Panc1 (cell line): Measurements from ENCODE around the gene PLEKHO1. TPM values are rescaled to one million over a fixed set of nuclear protein-coding genes. Genes with fewer than 3 reads are reported as not detected.

Experiments
- ATAC-seq: fragments of 200-7000 bp; cut with Tn5 transposase; 2 replicates; pipeline ENCODE4 v1.9.1; 2020; ENCODE audit warnings: mild to moderate bottlenecking, moderate library complexity
- BruUV-seq: library from RNA; stranded (reverse); fragments of 400-500 nt; replicated peaks from 2 replicates; lab custom pipeline; 2021; lab: Mats Ljungman, UMichigan
- CTCF ChIA-PET: fragments of 300-600 bp; sonication (Branson Sonifier 250); formaldehyde crosslinking; loops from one replicate; lab custom pipeline; 2022; ENCODE audit warnings: antibody characterized with exemption; lab: Charles Lee
- POLR2A ChIA-PET: fragments of 300-600 bp; sonication (Branson Sonifier 250); formaldehyde crosslinking; loops from one replicate; lab custom pipeline; 2022; ENCODE audit warnings: antibody characterized with exemption; lab: Charles Lee
- DNase-seq: peaks from one replicate; pipeline ENCODE4 v3.0.0-alpha.2; 2010; ENCODE audit warnings: low read depth, low spot score
- H3K27ac ChIP-seq: 2 replicates; pipeline ENCODE4 v1.5.1; 2011; ENCODE audit warnings: mild to moderate bottlenecking, low read length, inconsistent platforms
- H3K27me3 ChIP-seq: fragments of 200-500 bp; sonication (Bioruptor generic); 2 replicates; pipeline ENCODE4 v1.6.0; 2014; ENCODE audit warnings: low read length, inconsistent platforms; ENCODE audit not compliant: control insufficient read depth, insufficient read depth
- H3K36me3 ChIP-seq: fragments of 200-500 bp; sonication (Bioruptor generic); 2 replicates; pipeline ENCODE4 v1.5.1; 2014; ENCODE audit warnings: inconsistent platforms, mild to moderate bottlenecking, low read length, moderate library complexity; ENCODE audit not compliant: control insufficient read depth, insufficient read depth
- H3K4me1 ChIP-seq: 2 replicates; pipeline ENCODE4 v1.5.1; 2011; ENCODE audit warnings: inconsistent platforms, mild to moderate bottlenecking, low read length, moderate library complexity; ENCODE audit not compliant: control insufficient read depth, insufficient read depth
- H3K4me3 ChIP-seq, 2 experiments: 2 replicates each; pipeline ENCODE4 v1.5.1; 2011 to 2012; ENCODE audit warnings: low read depth in 2 of 2, low read length in 2 of 2, mild to moderate bottlenecking in 2 of 2, inconsistent platforms in 1 of 2, moderate library complexity in 1 of 2
- H3K9me3 ChIP-seq: fragments of 200-500 bp; sonication (Bioruptor generic); 2 replicates; pipeline ENCODE4 v1.5.1; 2014; ENCODE audit warnings: low read depth, mild to moderate bottlenecking, inconsistent platforms, low read length, moderate library complexity; ENCODE audit not compliant: control insufficient read depth, insufficient read depth
- CTCF ChIP-seq: fragments of 450-650 bp; IDR thresholded peaks from 2 replicates; pipeline ENCODE4 v1.5.1; 2017; ENCODE audit warnings: mild to moderate bottlenecking
- POLR2AphosphoS5 ChIP-seq: IDR thresholded peaks from 2 replicates; pipeline ENCODE4 v1.6.1; 2012; ENCODE audit warnings: mild to moderate bottlenecking, low read depth, low read length, moderate library complexity
- REST ChIP-seq, 2 experiments: IDR thresholded peaks; 2 replicates each; pipeline ENCODE4 v1.6.1; 2011 to 2012; ENCODE audit warnings: low read depth in 2 of 2, control low read depth in 1 of 2, low read length in 1 of 2, mild to moderate bottlenecking in 1 of 2, moderate library complexity in 1 of 2; ENCODE audit not compliant: insufficient read depth in 1 of 2
- SIN3A ChIP-seq: IDR thresholded peaks from 2 replicates; pipeline ENCODE4 v1.6.1; 2012; ENCODE audit warnings: low read depth, mild to moderate bottlenecking, low read length, moderate library complexity, borderline replicate concordance; ENCODE audit not compliant: insufficient read depth
- TCF7L2 ChIP-seq: IDR thresholded peaks from 2 replicates; pipeline ENCODE4 v1.6.1; 2011; ENCODE audit warnings: mild to moderate bottlenecking, low read depth, low read length, inconsistent platforms
- in situ Hi-C: cut with HindIII; loops from 2 replicates; pipeline ENCODE4 v1.10.0; 2016; ENCODE audit warnings: low sequenced_read_pairs, low pct_unique_long_range_greater_than_20kb
- intact Hi-C: fragments of 100-400 bp; cut with micrococcal nuclease; formaldehyde crosslinking; loops from one replicate; pipeline ENCODE4 v1.10.0; 2022; ENCODE audit not compliant: unreplicated experiment
- total RNA-seq: library from RNA; stranded (reverse); gene quantifications from one replicate; pipeline ENCODE4 v1.2.1, GENCODE V29; 2021; ENCODE audit not compliant: unreplicated experiment

PLEKHO1 gene
- total RNA-seq, 1 experiment from 2014 or later: 9.1 TPM

DNA sequence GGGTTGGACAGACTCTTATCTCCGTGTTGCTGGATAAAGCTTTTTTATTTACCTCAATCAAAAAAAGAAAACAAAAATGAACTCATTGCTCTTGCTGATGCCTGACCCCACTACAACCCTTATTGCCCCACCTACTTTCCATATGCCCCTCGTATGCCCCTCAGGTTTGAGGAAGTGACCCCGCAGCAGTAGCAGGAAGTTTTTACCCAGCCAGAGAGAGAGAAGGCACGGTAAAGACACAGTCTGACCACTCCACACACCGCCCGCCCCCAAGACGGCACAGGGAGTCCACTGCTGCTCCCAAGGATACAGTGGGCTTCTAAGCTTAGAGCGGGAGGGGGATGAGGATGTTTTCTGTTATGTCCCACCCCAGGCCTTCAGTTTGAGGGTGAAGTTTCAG is 9.8 kb downstream of the PLEKHO1 start:
- DNase-seq: no peak
- H3K36me3 ChIP-seq: no peaks in the 10 kb centered on the region
- no peaks in the 10 kb centered on the region for H3K27me3 ChIP-seq
- no TSS peak for BruUV-seq
- CTCF ChIA-PET: interaction anchor here (0.6 kb wide), 1 partner anchor 18 kb away, joined by 4 read pairs; no protein-coding TSS in a partner anchor
- TF ChIP-seq SIN3A (no peak), REST (IDR thresholded peaks at IDR 0.05; ENCODE audit: insufficient read depth in 1 of 2, low read depth in 2 of 2, low read length in 1 of 2) (no peak), TCF7L2 (no peak), POLR2AphosphoS5 (no peak), CTCF (no peak)
- H3K9me3 ChIP-seq: no peaks in the 10 kb centered on the region
- intact Hi-C loops: no loop called here
- no peaks in the 10 kb centered on the region for H3K4me1 ChIP-seq
- H3K4me3 ChIP-seq: no peak overlapping the region
- H3K27ac ChIP-seq: no peak overlapping the region
- no peak for ATAC-seq
- POLR2A ChIA-PET: no interaction called here
- in situ Hi-C loops: no loop called here

DNA sequence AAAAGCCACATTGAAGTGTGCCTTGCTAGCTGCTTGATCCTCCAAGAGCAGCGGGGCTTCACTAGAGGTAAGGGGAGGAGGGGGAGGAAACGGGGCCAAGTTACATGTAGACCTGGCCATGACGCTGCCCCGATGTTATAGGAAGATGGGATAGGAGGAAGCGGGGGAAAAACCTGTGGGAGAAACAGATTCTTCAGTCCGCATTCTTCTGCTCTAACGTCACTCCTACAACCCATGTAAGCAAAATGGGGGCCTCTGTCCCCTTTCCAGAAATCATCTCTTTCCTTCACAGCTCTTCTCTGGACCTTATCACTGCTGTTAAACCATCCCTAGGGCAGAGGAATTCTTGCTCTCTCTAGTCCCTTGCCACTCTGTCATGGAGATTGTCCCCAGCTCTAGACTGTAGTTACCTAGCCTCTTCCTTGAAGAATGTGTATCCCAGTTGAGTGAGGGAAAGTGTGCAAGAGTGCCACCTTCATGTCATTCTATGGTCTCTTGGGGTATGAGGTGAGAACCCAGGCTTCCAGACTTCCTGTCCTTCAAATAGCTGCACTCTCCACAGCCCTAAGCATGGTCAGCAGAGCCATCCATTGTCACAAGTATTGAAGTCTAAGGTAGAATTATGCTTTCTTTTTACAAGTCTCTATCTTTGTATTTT is 11.4 kb downstream of the PLEKHO1 start:
- POLR2A ChIA-PET: no interaction called here
- no peaks in the 10 kb centered on the region for H3K36me3 ChIP-seq
- H3K27ac ChIP-seq: no peak overlapping the region
- H3K4me1 ChIP-seq: no peaks in the 10 kb centered on the region
- ATAC-seq (no peak), DNase-seq (no peak)
- CTCF ChIA-PET: interaction anchor here (0.5 to 0.6 kb wide), 3 partner anchors 21 to 87 kb away, joined by 3 to 10 read pairs (median 3); no protein-coding TSS in a partner anchor
- no peak for TF ChIP-seq TCF7L2
- TF ChIP-seq CTCF: 0 out of 2 replicates have a peak, but pooled peaks have one; percentile 13
- no peak for TF ChIP-seq POLR2AphosphoS5
- intact Hi-C loops (no loop called here), in situ Hi-C loops (no loop called here)
- H3K27me3 ChIP-seq: no peaks in the 10 kb centered on the region
- no TSS peak for BruUV-seq
- no peak overlapping the region for H3K4me3 ChIP-seq
- H3K9me3 ChIP-seq: no peaks in the 10 kb centered on the region
